Neural crest cell (in vitro differentiated cells): ENCODE data around the gene TAF4. TPM values are rescaled to one million over a fixed set of nuclear protein-coding genes. Genes with fewer than 3 reads are reported as not detected.
A peak's percentile ranks its signal among the peaks of the same experiment; 100 is the strongest.

Experiments
- DNase-seq: peaks from one replicate; pipeline ENCODE4 v3.0.0; 2021; ENCODE audit warnings: low read depth, mixed read lengths, low spot score
- H3K27ac Mint-ChIP-seq: one replicate; pipeline ENCODE4 v1.8.0; 2021; ENCODE audit warnings: mild to moderate bottlenecking, mixed read lengths; ENCODE audit not compliant: unreplicated experiment
- H3K27me3 Mint-ChIP-seq: 2 replicates; pipeline ENCODE4 v1.8.0; 2021; ENCODE audit warnings: low read depth, mild to moderate bottlenecking, mixed read lengths
- H3K36me3 Mint-ChIP-seq: 2 replicates; pipeline ENCODE4 v1.8.0; 2021; ENCODE audit warnings: low read depth, mild to moderate bottlenecking, mixed read lengths
- H3K4me1 Mint-ChIP-seq: 2 replicates; pipeline ENCODE4 v1.8.0; 2021; ENCODE audit warnings: mixed read lengths
- H3K4me3 Mint-ChIP-seq: one replicate; pipeline ENCODE4 v1.8.0; 2021; ENCODE audit warnings: mild to moderate bottlenecking, mixed read lengths
- H3K9me3 Mint-ChIP-seq: 2 replicates; pipeline ENCODE4 v1.8.0; 2021; ENCODE audit warnings: mixed read lengths
- total RNA-seq: library from RNA; stranded (reverse); gene quantifications from 2 replicates; pipeline ENCODE4 v1.2.1, GENCODE V29; 2021
- TF ChIP-seq, protein P1 (sequence below): fragments of 200-600 bp; sonication (generic); conservative IDR thresholded peaks from 2 replicates; pipeline ENCODE4 v1.5.0; 2021; ENCODE audit warnings: antibody characterized with exemption, mild to moderate bottlenecking

The TAF4 gene
- total RNA-seq, 1 donor from 2014 or later = 33.6 TPM

DNA sequence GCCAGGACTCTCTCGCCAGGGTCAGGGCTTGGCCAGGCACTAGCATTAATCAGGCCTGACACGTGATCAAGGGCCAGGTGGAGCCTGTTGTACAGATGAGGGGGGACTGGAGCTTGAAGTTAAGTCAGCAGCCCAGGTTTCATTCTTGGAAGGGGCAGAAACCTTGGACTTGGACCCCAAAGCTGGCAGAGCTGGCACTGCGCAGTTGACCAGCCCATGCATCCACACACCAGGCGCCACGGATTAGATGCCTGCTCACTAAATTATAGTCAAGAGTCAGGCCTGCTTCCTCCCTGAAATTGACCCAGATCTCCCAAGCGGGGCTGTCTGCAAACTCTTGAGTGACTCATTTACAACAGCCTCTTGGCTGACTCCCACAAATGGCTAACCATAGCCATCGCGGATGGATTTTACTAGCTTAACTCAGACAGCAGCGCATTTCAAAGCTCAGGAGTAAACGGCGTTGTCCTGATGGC, 4.1 kb upstream of the TAF4 start:
- H3K27ac Mint-ChIP-seq = no peak overlapping the region
- DNase-seq = no peak
- H3K9me3 Mint-ChIP-seq = peaks cover 4% of the 10 kb centered on the region
- peaks cover 18% of the 10 kb centered on the region for H3K4me1 Mint-ChIP-seq
- peaks cover 7% of the 10 kb centered on the region for H3K27me3 Mint-ChIP-seq
- TF ChIP-seq, protein P1, sequence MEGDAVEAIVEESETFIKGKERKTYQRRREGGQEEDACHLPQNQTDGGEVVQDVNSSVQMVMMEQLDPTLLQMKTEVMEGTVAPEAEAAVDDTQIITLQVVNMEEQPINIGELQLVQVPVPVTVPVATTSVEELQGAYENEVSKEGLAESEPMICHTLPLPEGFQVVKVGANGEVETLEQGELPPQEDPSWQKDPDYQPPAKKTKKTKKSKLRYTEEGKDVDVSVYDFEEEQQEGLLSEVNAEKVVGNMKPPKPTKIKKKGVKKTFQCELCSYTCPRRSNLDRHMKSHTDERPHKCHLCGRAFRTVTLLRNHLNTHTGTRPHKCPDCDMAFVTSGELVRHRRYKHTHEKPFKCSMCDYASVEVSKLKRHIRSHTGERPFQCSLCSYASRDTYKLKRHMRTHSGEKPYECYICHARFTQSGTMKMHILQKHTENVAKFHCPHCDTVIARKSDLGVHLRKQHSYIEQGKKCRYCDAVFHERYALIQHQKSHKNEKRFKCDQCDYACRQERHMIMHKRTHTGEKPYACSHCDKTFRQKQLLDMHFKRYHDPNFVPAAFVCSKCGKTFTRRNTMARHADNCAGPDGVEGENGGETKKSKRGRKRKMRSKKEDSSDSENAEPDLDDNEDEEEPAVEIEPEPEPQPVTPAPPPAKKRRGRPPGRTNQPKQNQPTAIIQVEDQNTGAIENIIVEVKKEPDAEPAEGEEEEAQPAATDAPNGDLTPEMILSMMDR = no peak
- H3K36me3 Mint-ChIP-seq = no peaks in the 10 kb centered on the region
- H3K4me3 Mint-ChIP-seq = peak overlapping the region; percentile 44

DNA sequence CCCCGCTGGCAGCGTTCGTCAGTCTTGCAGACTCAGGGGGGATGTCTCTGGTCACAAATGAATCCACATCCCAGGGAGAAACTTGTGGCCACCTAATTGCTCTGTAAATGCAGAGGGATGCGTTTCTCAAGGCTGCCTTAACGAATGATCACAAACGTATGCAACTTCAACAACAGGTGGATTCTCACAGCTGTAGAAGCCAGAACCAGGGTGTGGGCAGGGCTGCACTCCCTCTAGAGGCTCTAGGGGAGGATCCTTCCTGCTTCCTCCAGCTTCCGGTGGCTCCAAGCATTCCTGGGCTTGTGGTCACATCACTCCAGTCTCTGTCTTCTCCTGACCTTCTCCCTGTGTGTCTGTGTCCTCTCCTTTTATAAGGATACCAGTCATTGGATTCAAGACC, 3.3 kb upstream of the TAF4 start:
- Mint-ChIP-seq H3K27me3 (peaks cover 7% of the 10 kb centered on the region), H3K4me3 (peak overlapping the region; percentile 54), H3K4me1 (peaks cover 20% of the 10 kb centered on the region), H3K36me3 (no peaks in the 10 kb centered on the region), H3K27ac (no peak overlapping the region), H3K9me3 (peaks cover 4% of the 10 kb centered on the region)
- DNase-seq = no peak
- TF ChIP-seq, protein P1 = no peak

DNA sequence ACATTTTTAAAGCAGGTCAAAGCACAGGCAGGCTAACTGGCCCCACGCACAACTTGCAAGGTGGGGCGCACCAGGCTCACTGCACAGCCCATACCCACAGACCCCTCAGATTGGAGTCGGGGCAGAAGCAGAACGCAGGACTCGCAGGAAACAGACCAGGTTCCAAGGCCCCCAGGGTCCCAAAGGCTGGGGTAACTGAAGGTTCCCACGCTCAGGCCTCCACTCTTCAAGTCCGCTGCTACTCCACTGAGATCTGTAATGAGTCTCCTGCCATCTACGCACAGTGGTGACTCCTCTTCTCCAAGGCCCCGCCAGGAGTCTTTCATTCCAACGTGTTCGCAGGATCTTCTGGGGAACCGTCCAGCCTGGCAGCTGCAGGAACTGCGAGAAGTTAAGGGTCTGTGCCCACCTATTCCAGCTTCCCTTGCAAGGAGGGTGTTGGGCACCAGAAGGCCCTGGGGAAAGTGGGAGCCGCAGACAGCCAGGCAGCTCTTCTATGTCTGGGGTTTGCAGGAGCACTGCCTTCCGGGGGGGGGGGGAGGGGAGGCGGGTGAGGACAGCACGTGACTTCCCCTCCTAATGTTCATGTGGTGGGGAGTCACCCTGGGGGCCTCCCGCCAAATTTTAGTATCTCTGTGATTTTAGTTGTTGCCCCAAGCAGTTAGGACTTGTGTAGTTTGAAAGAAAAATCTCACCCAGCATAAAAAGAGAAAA, 2.0 kb upstream of the TAF4 start:
- Mint-ChIP-seq H3K27me3 (peaks cover 7% of the 10 kb centered on the region), H3K4me1 (peaks cover 32% of the 10 kb centered on the region), H3K27ac (no peak overlapping the region), H3K9me3 (no peaks in the 10 kb centered on the region), H3K4me3 (peak overlapping the region; percentile 94), H3K36me3 (no peaks in the 10 kb centered on the region)
- TF ChIP-seq, protein P1 = no peak
- no peak for DNase-seq

DNA sequence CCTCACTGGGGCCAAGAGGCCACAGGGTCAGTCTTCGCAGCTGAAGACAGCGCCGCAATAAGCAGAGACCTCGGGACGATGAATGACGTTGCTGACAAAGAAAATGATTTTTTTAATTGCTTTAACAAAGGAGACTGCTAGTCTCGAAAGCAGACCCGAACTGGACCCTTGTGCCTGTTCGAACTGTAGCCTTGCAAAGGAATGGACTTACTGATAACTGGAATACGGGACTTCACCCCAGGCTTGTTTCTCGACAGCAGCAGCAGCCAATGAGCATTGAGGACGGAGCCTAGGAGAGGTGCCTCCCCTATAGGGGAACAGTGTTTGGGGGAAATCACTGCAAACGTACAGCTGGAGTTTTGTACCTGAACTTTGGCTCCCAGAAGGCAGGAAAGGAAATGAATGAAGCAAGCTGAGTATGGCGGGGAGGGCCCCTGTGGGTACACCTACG, 1.3 kb upstream of the TAF4 start:
- Mint-ChIP-seq H3K4me1 (peaks cover 37% of the 10 kb centered on the region), H3K27ac (peak overlapping the region; percentile 87), H3K27me3 (peaks cover 7% of the 10 kb centered on the region), H3K9me3 (no peaks in the 10 kb centered on the region), H3K4me3 (peak overlapping the region; percentile 94), H3K36me3 (peaks cover 2% of the 10 kb centered on the region)
- TF ChIP-seq, protein P1 = no peak
- DNase-seq = no peak

DNA sequence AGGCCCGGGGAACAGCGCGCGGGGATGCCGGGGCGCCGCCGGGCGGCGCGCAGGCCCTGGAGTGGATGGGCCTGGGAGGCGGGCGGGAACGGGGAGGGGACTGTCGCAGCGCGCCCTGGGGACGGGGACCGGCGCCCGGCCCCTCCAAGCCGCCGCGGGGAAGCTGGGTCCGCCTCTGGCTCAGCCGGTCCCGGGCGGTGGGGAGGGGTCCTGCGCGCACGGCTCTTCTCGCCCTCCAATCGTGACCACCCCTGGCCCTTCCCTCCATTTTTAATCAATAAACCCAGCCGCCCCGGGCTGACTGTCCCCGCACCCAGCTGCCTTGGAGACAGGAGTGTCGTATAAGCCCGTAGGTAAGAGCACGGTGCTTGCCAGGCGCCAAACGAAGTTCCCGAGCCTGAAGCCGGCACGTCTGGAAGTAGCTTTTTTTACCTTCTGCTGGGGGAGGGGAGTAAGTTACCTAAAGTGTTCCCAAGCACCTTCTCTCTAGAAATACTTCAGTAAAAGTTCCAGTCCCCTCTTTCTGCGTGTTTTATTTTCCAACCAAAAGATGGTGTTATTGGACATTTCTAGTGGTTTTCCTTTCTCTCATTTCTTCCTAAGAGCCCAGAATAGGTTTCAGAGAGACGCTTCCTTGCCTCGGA, 780 bp upstream of the TAF4 start:
- Mint-ChIP-seq H3K27ac (peak overlapping the region; percentile 87), H3K27me3 (peaks cover 7% of the 10 kb centered on the region), H3K36me3 (peaks cover 2% of the 10 kb centered on the region), H3K4me3 (peak overlapping the region; percentile 94), H3K4me1 (peaks cover 40% of the 10 kb centered on the region), H3K9me3 (no peaks in the 10 kb centered on the region)
- TF ChIP-seq, protein P1 = no peak
- peak; percentile 52 for DNase-seq
